ENCODE measurements around the gene MALT1.

- TF ChIP-seq EHMT2 (IDR thresholded peaks at IDR 0.05; ENCODE audit: low read depth) (no peak), HMGXB4 (CRISPR knock-in tag; IDR thresholded peaks at IDR 0.05; ENCODE audit: borderline replicate concordance) (no peak), KDM5A (IDR thresholded peaks at IDR 0.05) (no peak)
Measured at GRCh38 chr18:58674159-58674558, 2.9 kb downstream of the MALT1 start.

All from A549 (cell line).